HepG2 (cell line): ENCODE measurements around the gene PMVK. TPM values are rescaled to one million over a fixed set of nuclear protein-coding genes. Genes with fewer than 3 reads are reported as not detected.

ENCODE experiments used
- KDM5A ChIP-seq: fragments of 200-600 bp; sonication (generic); IDR thresholded peaks from 2 replicates; pipeline ENCODE4 v1.7.0; 2018; ENCODE audit warnings: antibody characterized with exemption, mild to moderate bottlenecking, low read length, borderline replicate concordance
- NONO ChIP-seq, 2 experiments: fragments of 450-650 bp in 1 of 2; sonication (generic) in 1 of 2; formaldehyde crosslinking in 1 of 2; IDR thresholded peaks in 1 of 2; conservative IDR thresholded peaks in 1 of 2; 2 replicates each; pipeline versions ENCODE4 v1.6.1 to v1.8.0; 2017 to 2022; ENCODE audit warnings: mild to moderate bottlenecking in 1 of 2, missing genetic modification reagents in 1 of 2, moderate library complexity in 1 of 2
- NPAS2 ChIP-seq: sonication (generic); formaldehyde crosslinking; IDR thresholded peaks from 2 replicates; pipeline ENCODE4 v1.8.0; 2022; ENCODE audit warnings: mild to moderate bottlenecking, missing genetic modification reagents, borderline replicate concordance
- PAWR ChIP-seq: sonication (generic); formaldehyde crosslinking; IDR thresholded peaks from 2 replicates; pipeline ENCODE4 v1.4.0; 2020; ENCODE audit warnings: missing genetic modification reagents, mild to moderate bottlenecking, borderline replicate concordance
- SIN3B ChIP-seq: fragments of 150-350 bp; IDR thresholded peaks from 2 replicates; pipeline ENCODE4 v1.6.1; 2014; ENCODE audit warnings: low read length
- TP53 ChIP-seq: sonication (generic); formaldehyde crosslinking; conservative IDR thresholded peaks from 2 replicates; pipeline ENCODE4 v1.4.0; 2020; ENCODE audit warnings: missing genetic modification reagents
- ZMYM4 ChIP-seq: sonication (generic); formaldehyde crosslinking; IDR thresholded peaks from 2 replicates; pipeline ENCODE4 v1.8.1; 2023; ENCODE audit warnings: mild to moderate bottlenecking, missing genetic modification reagents
- ZNF512 ChIP-seq: sonication (generic); formaldehyde crosslinking; IDR thresholded peaks from 2 replicates; pipeline ENCODE4 v1.4.0; 2020; ENCODE audit warnings: mild to moderate bottlenecking, missing genetic modification reagents
- ZNF678 ChIP-seq: sonication (generic); formaldehyde crosslinking; IDR thresholded peaks from 2 replicates; pipeline ENCODE4 v1.4.0; 2020; ENCODE audit warnings: mild to moderate bottlenecking, missing genetic modification reagents
- ZNF749 ChIP-seq: sonication (generic); formaldehyde crosslinking; IDR thresholded peaks from 2 replicates; pipeline ENCODE4 v1.8.0; 2022; ENCODE audit warnings: mild to moderate bottlenecking, missing genetic modification reagents, moderate library complexity, borderline replicate concordance
- polyA plus RNA-seq, 8 experiments: library from polyadenylated mRNA; depleted of rRNA in 3 of 8; stranded (reverse) in 7 of 8; unstranded in 1 of 8; fragments of >200 nt; fragmentation: Illumina TruSeq in 4 of 8; extraction: Trizol in 4 of 8; gene quantifications; 2 replicates each; pipeline versions ENCODE4 v1.2.1 to v1.2.3, GENCODE V29; 2011 to 2016; ENCODE audit warnings: low read depth in 4 of 8, missing spikeins in 1 of 8, mixed read lengths in 1 of 8; ENCODE audit not compliant: insufficient read depth in 1 of 8
- total RNA-seq, 5 experiments: library from RNA; depleted of rRNA; stranded (reverse); fragments of >200 nt; fragmentation: Illumina TruSeq; extraction: Trizol; gene quantifications; 2 replicates each; pipeline ENCODE4 v1.2.3, GENCODE V29; 2016; ENCODE audit warnings: low read depth in 1 of 5
- TF ChIP-seq, protein P1 (sequence below): sonication (generic); formaldehyde crosslinking; IDR thresholded peaks from 2 replicates; pipeline ENCODE4 v1.4.0; 2020; ENCODE audit warnings: missing genetic modification reagents
- TF ChIP-seq, protein P2 (sequence below): IDR thresholded peaks from 2 replicates; pipeline ENCODE4 v1.4.0; 2020; ENCODE audit warnings: mild to moderate bottlenecking, missing genetic modification reagents

Gene PMVK
- total and polyA plus RNA-seq, 2 of the 13 experiments (the other 11 are each of a cell fraction or from before 2014, with no cell fraction given): 3.9 to 12.6 TPM

- TF ChIP-seq KDM5A: peak; percentile 85
- peak; percentile 49; the same call in 1 of the 2 replicates for TF ChIP-seq ZNF749 (CRISPR knock-in tag)
- 0 out of 2 replicates have a peak, but pooled peaks have one; percentile 15 for TF ChIP-seq PAWR (CRISPR knock-in tag)
- TF ChIP-seq ZNF512: no peak
- 0 out of 2 replicates have a peak, but pooled peaks have one; percentile 51 for TF ChIP-seq NPAS2 (CRISPR knock-in tag)
- TF ChIP-seq, protein P1, sequence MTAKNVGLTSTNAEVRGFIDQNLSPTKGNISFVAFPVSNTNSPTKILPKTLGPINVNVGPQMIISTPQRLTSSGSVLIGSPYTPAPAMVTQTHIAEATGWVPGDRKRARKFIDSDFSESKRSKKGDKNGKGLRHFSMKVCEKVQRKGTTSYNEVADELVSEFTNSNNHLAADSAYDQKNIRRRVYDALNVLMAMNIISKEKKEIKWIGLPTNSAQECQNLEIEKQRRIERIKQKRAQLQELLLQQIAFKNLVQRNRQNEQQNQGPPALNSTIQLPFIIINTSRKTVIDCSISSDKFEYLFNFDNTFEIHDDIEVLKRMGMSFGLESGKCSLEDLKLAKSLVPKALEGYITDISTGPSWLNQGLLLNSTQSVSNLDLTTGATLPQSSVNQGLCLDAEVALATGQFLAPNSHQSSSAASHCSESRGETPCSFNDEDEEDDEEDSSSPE (CRISPR knock-in tag): peak; percentile 64; the same call in 1 of the 2 replicates
- TF ChIP-seq NONO (IDR thresholded peaks at IDR 0.05): no peak
- TF ChIP-seq NONO (CRISPR knock-in tag; conservative IDR thresholded peaks at IDR 0.05): peak; percentile 85
- TF ChIP-seq ZNF678 (CRISPR knock-in tag): 0 out of 2 replicates have a peak, but pooled peaks have one; percentile 25
- TF ChIP-seq ZMYM4 (CRISPR knock-in tag): peak; percentile 73
- TF ChIP-seq TP53 (CRISPR knock-in tag): 0 out of 2 replicates have a peak, but pooled peaks have one; percentile 52
- TF ChIP-seq, protein P2, sequence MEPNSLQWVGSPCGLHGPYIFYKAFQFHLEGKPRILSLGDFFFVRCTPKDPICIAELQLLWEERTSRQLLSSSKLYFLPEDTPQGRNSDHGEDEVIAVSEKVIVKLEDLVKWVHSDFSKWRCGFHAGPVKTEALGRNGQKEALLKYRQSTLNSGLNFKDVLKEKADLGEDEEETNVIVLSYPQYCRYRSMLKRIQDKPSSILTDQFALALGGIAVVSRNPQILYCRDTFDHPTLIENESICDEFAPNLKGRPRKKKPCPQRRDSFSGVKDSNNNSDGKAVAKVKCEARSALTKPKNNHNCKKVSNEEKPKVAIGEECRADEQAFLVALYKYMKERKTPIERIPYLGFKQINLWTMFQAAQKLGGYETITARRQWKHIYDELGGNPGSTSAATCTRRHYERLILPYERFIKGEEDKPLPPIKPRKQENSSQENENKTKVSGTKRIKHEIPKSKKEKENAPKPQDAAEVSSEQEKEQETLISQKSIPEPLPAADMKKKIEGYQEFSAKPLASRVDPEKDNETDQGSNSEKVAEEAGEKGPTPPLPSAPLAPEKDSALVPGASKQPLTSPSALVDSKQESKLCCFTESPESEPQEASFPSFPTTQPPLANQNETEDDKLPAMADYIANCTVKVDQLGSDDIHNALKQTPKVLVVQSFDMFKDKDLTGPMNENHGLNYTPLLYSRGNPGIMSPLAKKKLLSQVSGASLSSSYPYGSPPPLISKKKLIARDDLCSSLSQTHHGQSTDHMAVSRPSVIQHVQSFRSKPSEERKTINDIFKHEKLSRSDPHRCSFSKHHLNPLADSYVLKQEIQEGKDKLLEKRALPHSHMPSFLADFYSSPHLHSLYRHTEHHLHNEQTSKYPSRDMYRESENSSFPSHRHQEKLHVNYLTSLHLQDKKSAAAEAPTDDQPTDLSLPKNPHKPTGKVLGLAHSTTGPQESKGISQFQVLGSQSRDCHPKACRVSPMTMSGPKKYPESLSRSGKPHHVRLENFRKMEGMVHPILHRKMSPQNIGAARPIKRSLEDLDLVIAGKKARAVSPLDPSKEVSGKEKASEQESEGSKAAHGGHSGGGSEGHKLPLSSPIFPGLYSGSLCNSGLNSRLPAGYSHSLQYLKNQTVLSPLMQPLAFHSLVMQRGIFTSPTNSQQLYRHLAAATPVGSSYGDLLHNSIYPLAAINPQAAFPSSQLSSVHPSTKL (CRISPR knock-in tag): peak; percentile 18; the same call in 1 of the 2 replicates
- TF ChIP-seq SIN3B: no peak
These were observed 25.0 kb upstream of the PMVK start, which contains the start of gene PYGO2 (continued) for GRCh38 chr1:154961207-154962155.
